ENCODE data around the gene PLPP1.

- no peak for TF ChIP-seq CTCF (conservative IDR thresholded peaks at IDR 0.05; ENCODE audit: low read depth in 2 of 2)
- TF ChIP-seq CREB1 (CRISPR knock-in tag; IDR thresholded peaks at IDR 0.05; ENCODE audit: low read depth) = no peak
- no peak for TF ChIP-seq EZH2 (IDR thresholded peaks at IDR 0.05; ENCODE audit: low read depth, unreplicated experiment)
- TF ChIP-seq EZH2phosphoT487 (IDR thresholded peaks at IDR 0.05; ENCODE audit: unreplicated experiment) = no peak
- TF ChIP-seq, protein P1, sequence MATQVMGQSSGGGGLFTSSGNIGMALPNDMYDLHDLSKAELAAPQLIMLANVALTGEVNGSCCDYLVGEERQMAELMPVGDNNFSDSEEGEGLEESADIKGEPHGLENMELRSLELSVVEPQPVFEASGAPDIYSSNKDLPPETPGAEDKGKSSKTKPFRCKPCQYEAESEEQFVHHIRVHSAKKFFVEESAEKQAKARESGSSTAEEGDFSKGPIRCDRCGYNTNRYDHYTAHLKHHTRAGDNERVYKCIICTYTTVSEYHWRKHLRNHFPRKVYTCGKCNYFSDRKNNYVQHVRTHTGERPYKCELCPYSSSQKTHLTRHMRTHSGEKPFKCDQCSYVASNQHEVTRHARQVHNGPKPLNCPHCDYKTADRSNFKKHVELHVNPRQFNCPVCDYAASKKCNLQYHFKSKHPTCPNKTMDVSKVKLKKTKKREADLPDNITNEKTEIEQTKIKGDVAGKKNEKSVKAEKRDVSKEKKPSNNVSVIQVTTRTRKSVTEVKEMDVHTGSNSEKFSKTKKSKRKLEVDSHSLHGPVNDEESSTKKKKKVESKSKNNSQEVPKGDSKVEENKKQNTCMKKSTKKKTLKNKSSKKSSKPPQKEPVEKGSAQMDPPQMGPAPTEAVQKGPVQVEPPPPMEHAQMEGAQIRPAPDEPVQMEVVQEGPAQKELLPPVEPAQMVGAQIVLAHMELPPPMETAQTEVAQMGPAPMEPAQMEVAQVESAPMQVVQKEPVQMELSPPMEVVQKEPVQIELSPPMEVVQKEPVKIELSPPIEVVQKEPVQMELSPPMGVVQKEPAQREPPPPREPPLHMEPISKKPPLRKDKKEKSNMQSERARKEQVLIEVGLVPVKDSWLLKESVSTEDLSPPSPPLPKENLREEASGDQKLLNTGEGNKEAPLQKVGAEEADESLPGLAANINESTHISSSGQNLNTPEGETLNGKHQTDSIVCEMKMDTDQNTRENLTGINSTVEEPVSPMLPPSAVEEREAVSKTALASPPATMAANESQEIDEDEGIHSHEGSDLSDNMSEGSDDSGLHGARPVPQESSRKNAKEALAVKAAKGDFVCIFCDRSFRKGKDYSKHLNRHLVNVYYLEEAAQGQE (IDR thresholded peaks at IDR 0.05; ENCODE audit: unreplicated experiment) = no peak
- TF ChIP-seq POLR2AphosphoS5 (IDR thresholded peaks at IDR 0.05; ENCODE audit: low read depth) = no peak
- no peak for TF ChIP-seq NANOG (IDR thresholded peaks at IDR 0.05; ENCODE audit: borderline replicate concordance)
- no peak for TF ChIP-seq ZNF331 (CRISPR knock-in tag; IDR thresholded peaks at IDR 0.05; ENCODE audit: low read depth)
- TF ChIP-seq, protein P2, sequence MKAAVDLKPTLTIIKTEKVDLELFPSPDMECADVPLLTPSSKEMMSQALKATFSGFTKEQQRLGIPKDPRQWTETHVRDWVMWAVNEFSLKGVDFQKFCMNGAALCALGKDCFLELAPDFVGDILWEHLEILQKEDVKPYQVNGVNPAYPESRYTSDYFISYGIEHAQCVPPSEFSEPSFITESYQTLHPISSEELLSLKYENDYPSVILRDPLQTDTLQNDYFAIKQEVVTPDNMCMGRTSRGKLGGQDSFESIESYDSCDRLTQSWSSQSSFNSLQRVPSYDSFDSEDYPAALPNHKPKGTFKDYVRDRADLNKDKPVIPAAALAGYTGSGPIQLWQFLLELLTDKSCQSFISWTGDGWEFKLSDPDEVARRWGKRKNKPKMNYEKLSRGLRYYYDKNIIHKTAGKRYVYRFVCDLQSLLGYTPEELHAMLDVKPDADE (IDR thresholded peaks at IDR 0.05) = no peak
- TF ChIP-seq, protein P3, sequence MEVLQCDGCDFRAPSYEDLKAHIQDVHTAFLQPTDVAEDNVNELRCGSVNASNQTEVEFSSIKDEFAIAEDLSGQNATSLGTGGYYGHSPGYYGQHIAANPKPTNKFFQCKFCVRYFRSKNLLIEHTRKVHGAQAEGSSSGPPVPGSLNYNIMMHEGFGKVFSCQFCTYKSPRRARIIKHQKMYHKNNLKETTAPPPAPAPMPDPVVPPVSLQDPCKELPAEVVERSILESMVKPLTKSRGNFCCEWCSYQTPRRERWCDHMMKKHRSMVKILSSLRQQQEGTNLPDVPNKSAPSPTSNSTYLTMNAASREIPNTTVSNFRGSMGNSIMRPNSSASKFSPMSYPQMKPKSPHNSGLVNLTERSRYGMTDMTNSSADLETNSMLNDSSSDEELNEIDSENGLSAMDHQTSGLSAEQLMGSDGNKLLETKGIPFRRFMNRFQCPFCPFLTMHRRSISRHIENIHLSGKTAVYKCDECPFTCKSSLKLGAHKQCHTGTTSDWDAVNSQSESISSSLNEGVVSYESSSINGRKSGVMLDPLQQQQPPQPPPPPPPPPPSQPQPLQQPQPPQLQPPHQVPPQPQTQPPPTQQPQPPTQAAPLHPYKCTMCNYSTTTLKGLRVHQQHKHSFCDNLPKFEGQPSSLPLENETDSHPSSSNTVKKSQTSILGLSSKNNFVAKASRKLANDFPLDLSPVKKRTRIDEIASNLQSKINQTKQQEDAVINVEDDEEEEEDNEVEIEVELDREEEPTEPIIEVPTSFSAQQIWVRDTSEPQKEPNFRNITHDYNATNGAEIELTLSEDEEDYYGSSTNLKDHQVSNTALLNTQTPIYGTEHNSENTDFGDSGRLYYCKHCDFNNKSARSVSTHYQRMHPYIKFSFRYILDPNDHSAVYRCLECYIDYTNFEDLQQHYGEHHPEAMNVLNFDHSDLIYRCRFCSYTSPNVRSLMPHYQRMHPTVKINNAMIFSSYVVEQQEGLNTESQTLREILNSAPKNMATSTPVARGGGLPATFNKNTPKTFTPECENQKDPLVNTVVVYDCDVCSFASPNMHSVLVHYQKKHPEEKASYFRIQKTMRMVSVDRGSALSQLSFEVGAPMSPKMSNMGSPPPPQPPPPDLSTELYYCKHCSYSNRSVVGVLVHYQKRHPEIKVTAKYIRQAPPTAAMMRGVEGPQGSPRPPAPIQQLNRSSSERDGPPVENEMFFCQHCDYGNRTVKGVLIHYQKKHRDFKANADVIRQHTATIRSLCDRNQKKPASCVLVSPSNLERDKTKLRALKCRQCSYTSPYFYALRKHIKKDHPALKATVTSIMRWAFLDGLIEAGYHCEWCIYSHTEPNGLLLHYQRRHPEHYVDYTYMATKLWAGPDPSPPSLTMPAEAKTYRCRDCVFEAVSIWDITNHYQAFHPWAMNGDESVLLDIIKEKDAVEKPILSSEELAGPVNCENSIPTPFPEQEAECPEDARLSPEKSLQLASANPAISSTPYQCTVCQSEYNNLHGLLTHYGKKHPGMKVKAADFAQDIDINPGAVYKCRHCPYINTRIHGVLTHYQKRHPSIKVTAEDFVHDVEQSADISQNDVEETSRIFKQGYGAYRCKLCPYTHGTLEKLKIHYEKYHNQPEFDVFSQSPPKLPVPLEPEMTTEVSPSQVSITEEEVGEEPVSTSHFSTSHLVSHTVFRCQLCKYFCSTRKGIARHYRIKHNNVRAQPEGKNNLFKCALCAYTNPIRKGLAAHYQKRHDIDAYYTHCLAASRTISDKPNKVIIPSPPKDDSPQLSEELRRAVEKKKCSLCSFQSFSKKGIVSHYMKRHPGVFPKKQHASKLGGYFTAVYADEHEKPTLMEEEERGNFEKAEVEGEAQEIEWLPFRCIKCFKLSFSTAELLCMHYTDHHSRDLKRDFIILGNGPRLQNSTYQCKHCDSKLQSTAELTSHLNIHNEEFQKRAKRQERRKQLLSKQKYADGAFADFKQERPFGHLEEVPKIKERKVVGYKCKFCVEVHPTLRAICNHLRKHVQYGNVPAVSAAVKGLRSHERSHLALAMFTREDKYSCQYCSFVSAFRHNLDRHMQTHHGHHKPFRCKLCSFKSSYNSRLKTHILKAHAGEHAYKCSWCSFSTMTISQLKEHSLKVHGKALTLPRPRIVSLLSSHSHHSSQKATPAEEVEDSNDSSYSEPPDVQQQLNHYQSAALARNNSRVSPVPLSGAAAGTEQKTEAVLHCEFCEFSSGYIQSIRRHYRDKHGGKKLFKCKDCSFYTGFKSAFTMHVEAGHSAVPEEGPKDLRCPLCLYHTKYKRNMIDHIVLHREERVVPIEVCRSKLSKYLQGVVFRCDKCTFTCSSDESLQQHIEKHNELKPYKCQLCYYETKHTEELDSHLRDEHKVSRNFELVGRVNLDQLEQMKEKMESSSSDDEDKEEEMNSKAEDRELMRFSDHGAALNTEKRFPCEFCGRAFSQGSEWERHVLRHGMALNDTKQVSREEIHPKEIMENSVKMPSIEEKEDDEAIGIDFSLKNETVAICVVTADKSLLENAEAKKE (CRISPR knock-in tag; IDR thresholded peaks at IDR 0.05) = no peak
- TF ChIP-seq JUNB (IDR thresholded peaks at IDR 0.05; ENCODE audit: unreplicated experiment) = no peak
Measured at GRCh38 chr5:55480781-55481180, 54.0 kb downstream of the PLPP1 start.
